Panc1 (cell line): Measurements from ENCODE around the gene COL11A2. TPM values are rescaled to one million over a fixed set of nuclear protein-coding genes. Genes with fewer than 3 reads are reported as not detected.

Source experiments
- ATAC-seq: fragments of 200-7000 bp; cut with Tn5 transposase; 2 replicates; pipeline ENCODE4 v1.9.1; 2020; ENCODE audit warnings: mild to moderate bottlenecking, moderate library complexity
- BruUV-seq: library from RNA; stranded (reverse); fragments of 400-500 nt; replicated peaks from 2 replicates; lab custom pipeline; 2021; lab: Mats Ljungman, UMichigan
- CTCF ChIA-PET: fragments of 300-600 bp; sonication (Branson Sonifier 250); formaldehyde crosslinking; loops from one replicate; lab custom pipeline; 2022; ENCODE audit warnings: antibody characterized with exemption; lab: Charles Lee
- POLR2A ChIA-PET: fragments of 300-600 bp; sonication (Branson Sonifier 250); formaldehyde crosslinking; loops from one replicate; lab custom pipeline; 2022; ENCODE audit warnings: antibody characterized with exemption; lab: Charles Lee
- DNase-seq: peaks from one replicate; pipeline ENCODE4 v3.0.0-alpha.2; 2010; ENCODE audit warnings: low read depth, low spot score
- H3K27ac ChIP-seq: 2 replicates; pipeline ENCODE4 v1.5.1; 2011; ENCODE audit warnings: mild to moderate bottlenecking, low read length, inconsistent platforms
- H3K27me3 ChIP-seq: fragments of 200-500 bp; sonication (Bioruptor generic); 2 replicates; pipeline ENCODE4 v1.6.0; 2014; ENCODE audit warnings: low read length, inconsistent platforms; ENCODE audit not compliant: control insufficient read depth, insufficient read depth
- H3K36me3 ChIP-seq: fragments of 200-500 bp; sonication (Bioruptor generic); 2 replicates; pipeline ENCODE4 v1.5.1; 2014; ENCODE audit warnings: inconsistent platforms, mild to moderate bottlenecking, low read length, moderate library complexity; ENCODE audit not compliant: control insufficient read depth, insufficient read depth
- H3K4me1 ChIP-seq: 2 replicates; pipeline ENCODE4 v1.5.1; 2011; ENCODE audit warnings: inconsistent platforms, mild to moderate bottlenecking, low read length, moderate library complexity; ENCODE audit not compliant: control insufficient read depth, insufficient read depth
- H3K4me3 ChIP-seq, 2 experiments: 2 replicates each; pipeline ENCODE4 v1.5.1; 2011 to 2012; ENCODE audit warnings: low read depth in 2 of 2, low read length in 2 of 2, mild to moderate bottlenecking in 2 of 2, inconsistent platforms in 1 of 2, moderate library complexity in 1 of 2
- H3K9me3 ChIP-seq: fragments of 200-500 bp; sonication (Bioruptor generic); 2 replicates; pipeline ENCODE4 v1.5.1; 2014; ENCODE audit warnings: low read depth, mild to moderate bottlenecking, inconsistent platforms, low read length, moderate library complexity; ENCODE audit not compliant: control insufficient read depth, insufficient read depth
- CTCF ChIP-seq: fragments of 450-650 bp; IDR thresholded peaks from 2 replicates; pipeline ENCODE4 v1.5.1; 2017; ENCODE audit warnings: mild to moderate bottlenecking
- POLR2AphosphoS5 ChIP-seq: IDR thresholded peaks from 2 replicates; pipeline ENCODE4 v1.6.1; 2012; ENCODE audit warnings: mild to moderate bottlenecking, low read depth, low read length, moderate library complexity
- REST ChIP-seq, 2 experiments: IDR thresholded peaks; 2 replicates each; pipeline ENCODE4 v1.6.1; 2011 to 2012; ENCODE audit warnings: low read depth in 2 of 2, control low read depth in 1 of 2, low read length in 1 of 2, mild to moderate bottlenecking in 1 of 2, moderate library complexity in 1 of 2; ENCODE audit not compliant: insufficient read depth in 1 of 2
- SIN3A ChIP-seq: IDR thresholded peaks from 2 replicates; pipeline ENCODE4 v1.6.1; 2012; ENCODE audit warnings: low read depth, mild to moderate bottlenecking, low read length, moderate library complexity, borderline replicate concordance; ENCODE audit not compliant: insufficient read depth
- TCF7L2 ChIP-seq: IDR thresholded peaks from 2 replicates; pipeline ENCODE4 v1.6.1; 2011; ENCODE audit warnings: mild to moderate bottlenecking, low read depth, low read length, inconsistent platforms
- in situ Hi-C: cut with HindIII; loops from 2 replicates; pipeline ENCODE4 v1.10.0; 2016; ENCODE audit warnings: low sequenced_read_pairs, low pct_unique_long_range_greater_than_20kb
- intact Hi-C: fragments of 100-400 bp; cut with micrococcal nuclease; formaldehyde crosslinking; loops from one replicate; pipeline ENCODE4 v1.10.0; 2022; ENCODE audit not compliant: unreplicated experiment
- total RNA-seq: library from RNA; stranded (reverse); gene quantifications from one replicate; pipeline ENCODE4 v1.2.1, GENCODE V29; 2021; ENCODE audit not compliant: unreplicated experiment

COL11A2 gene
- total RNA-seq, 1 experiment from 2014 or later: 0.57 TPM

GRCh38 chr6:33177552-33178446 lies 14.5 kb downstream of the COL11A2 start:
- in situ Hi-C loops: no loop called here
- CTCF ChIA-PET: no interaction called here
- Histone ChIP-seq H3K27me3 (no peaks in the 10 kb centered on the region), H3K27ac (no peak overlapping the region), H3K4me1 (peaks cover under 1% of the 10 kb centered on the region), H3K4me3 (no peak overlapping the region), H3K36me3 (no peaks in the 10 kb centered on the region), H3K9me3 (no peaks in the 10 kb centered on the region)
- no peak for ATAC-seq
- DNase-seq: no peak
- POLR2A ChIA-PET: no interaction called here
- TF ChIP-seq REST (IDR thresholded peaks at IDR 0.05; ENCODE audit: insufficient read depth in 1 of 2, low read depth in 2 of 2, low read length in 1 of 2) (no peak), POLR2AphosphoS5 (no peak), TCF7L2 (no peak), SIN3A (no peak), CTCF (no peak)
- intact Hi-C loops: loop anchor here (10.0 kb wide), 2 partner anchors 53 to 163 kb away; no protein-coding TSS in a partner anchor
- BruUV-seq: no TSS peak

- intact Hi-C loops (loop anchor here (10.0 kb wide), 2 partner anchors 52 to 162 kb away; no protein-coding TSS in a partner anchor), in situ Hi-C loops (no loop called here)
- ChIA-PET POLR2A (no interaction called here), CTCF (no interaction called here)
- Histone ChIP-seq H3K4me3 (no peak overlapping the region), H3K9me3 (no peaks in the 10 kb centered on the region), H3K27ac (no peak overlapping the region), H3K27me3 (no peaks in the 10 kb centered on the region), H3K4me1 (peaks cover 6% of the 10 kb centered on the region), H3K36me3 (no peaks in the 10 kb centered on the region)
- ATAC-seq: no peak
- no peak for DNase-seq
- no TSS peak for BruUV-seq
- TF ChIP-seq SIN3A: no peak
- TF ChIP-seq TCF7L2: no peak
- TF ChIP-seq POLR2AphosphoS5: no peak
- TF ChIP-seq REST (IDR thresholded peaks at IDR 0.05; ENCODE audit: insufficient read depth in 1 of 2, low read depth in 2 of 2, low read length in 1 of 2): no peak
- TF ChIP-seq CTCF: no peak
Observed at GRCh38 chr6:33176906-33177305, 15.4 kb downstream of the COL11A2 start.
